Uterus (tissue), 4 donors: ENCODE measurements around the gene SH2D4B. TPM values are rescaled to one million over a fixed set of nuclear protein-coding genes. Genes with fewer than 3 reads are reported as not detected.

Source experiments
- DNase-seq, 2 donors: peaks; one replicate each; pipeline ENCODE4 v3.0.0-alpha.2; 2019 to 2020
- H3K27ac ChIP-seq, 2 donors: fragments of 200-600 bp; sonication (generic); 1 replicate in 1 of 2; 2 replicates in 1 of 2; pipeline ENCODE4 v1.5.1; 2016 to 2018
- H3K27me3 ChIP-seq, 2 donors: fragments of 200-600 bp; sonication (generic); one replicate each; pipeline ENCODE4 v1.5.1; 2018 to 2019; ENCODE audit warnings: control low read depth in 1 of 2
- H3K36me3 ChIP-seq, 2 donors: fragments of 200-600 bp; sonication (generic); one replicate each; pipeline ENCODE4 v1.5.1; 2019; ENCODE audit warnings: control low read depth in 1 of 2
- H3K4me1 ChIP-seq, 2 donors: fragments of 200-600 bp; sonication (generic); one replicate each; pipeline ENCODE4 v1.5.1; 2018 to 2019; ENCODE audit warnings: control low read depth in 1 of 2
- H3K4me3 ChIP-seq, 2 donors: fragments of 200-600 bp; sonication (generic); 1 replicate in 1 of 2; 2 replicates in 1 of 2; pipeline ENCODE4 v1.5.1; 2018 to 2019; ENCODE audit warnings: mild to moderate bottlenecking in 1 of 2
- H3K9me3 ChIP-seq, 2 donors: fragments of 200-600 bp; sonication (generic); one replicate each; pipeline ENCODE4 v1.5.1; 2019; ENCODE audit warnings: control low read depth in 1 of 2
- POLR2A ChIP-seq, 2 donors: fragments of 450-650 bp; IDR thresholded peaks; one replicate each; pipeline ENCODE4 v1.6.1; 2016; ENCODE audit warnings: antibody characterized with exemption in 2 of 2, mild to moderate bottlenecking in 1 of 2, moderate library complexity in 1 of 2
- intact Hi-C: fragments of 100-400 bp; cut with DNase I; formaldehyde crosslinking; loops from one replicate; pipeline ENCODE4 v1.15.1; 2023; ENCODE audit warnings: low total_unique reads
- total RNA-seq, 4 donors: library from RNA; depleted of rRNA in 3 of 4; stranded (reverse); fragments of >200 nt in 3 of 4; gene quantifications; one replicate each; pipeline versions ENCODE4 v1.1.0 to v1.2.4, GENCODE V29; 2014 to 2023
- TF ChIP-seq, protein P1 (sequence below), 4 experiments: fragments of 200-600 bp in 2 of 4; fragments of 450-650 bp in 2 of 4; sonication (generic) in 2 of 4; IDR thresholded peaks; one replicate each; pipeline ENCODE4 v1.5.1; 2016 to 2019; ENCODE audit warnings: antibody characterized with exemption in 4 of 4, mild to moderate bottlenecking in 2 of 4, moderate library complexity in 1 of 4
- donor health status: DM: yes; HTN: yes; CAD: no.

The SH2D4B gene
- total RNA-seq, 4 donors from 2014 or later = 0.40 to 1.4 TPM; not detected in 2

DNA sequence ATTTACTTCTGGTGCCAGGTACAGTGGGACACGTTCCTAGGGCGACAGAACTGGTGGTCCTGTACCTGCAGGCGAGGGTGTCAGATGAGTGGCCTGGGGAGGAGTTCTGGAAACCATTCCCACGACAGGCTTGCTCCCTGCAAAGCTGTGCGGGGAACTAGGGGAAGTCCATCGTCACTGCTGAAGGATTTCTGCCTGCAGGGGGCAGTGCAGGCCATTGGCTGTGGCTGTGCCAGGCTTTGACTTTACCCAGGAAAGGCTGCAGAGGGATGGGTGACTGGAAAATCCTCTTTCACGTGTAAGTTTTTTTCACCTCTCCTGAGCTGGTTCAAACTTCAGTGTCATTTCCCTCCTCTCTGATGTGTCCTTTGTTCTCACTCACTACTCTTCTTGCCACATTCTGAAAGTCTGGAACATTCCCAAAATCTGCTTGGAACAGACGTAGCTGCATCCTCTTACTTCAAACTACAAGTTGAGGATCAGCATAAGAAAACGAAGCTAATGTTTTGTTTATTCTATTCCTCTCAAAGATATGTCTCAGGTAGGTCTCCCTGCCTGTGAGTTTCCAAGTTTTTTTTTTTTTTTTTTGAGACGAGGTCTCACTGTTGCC is 126.5 kb downstream of the SH2D4B start:
- Histone ChIP-seq H3K27me3 (no peaks in the 10 kb centered on the region), H3K27ac (no peak overlapping the region), H3K4me3 (no peak overlapping the region), H3K4me1 (no peaks in the 10 kb centered on the region), H3K9me3 (no peaks in the 10 kb centered on the region), H3K36me3 (no peaks in the 10 kb centered on the region)
- no peak for TF ChIP-seq POLR2A (IDR thresholded peaks at IDR 0.05)
- TF ChIP-seq, protein P1, sequence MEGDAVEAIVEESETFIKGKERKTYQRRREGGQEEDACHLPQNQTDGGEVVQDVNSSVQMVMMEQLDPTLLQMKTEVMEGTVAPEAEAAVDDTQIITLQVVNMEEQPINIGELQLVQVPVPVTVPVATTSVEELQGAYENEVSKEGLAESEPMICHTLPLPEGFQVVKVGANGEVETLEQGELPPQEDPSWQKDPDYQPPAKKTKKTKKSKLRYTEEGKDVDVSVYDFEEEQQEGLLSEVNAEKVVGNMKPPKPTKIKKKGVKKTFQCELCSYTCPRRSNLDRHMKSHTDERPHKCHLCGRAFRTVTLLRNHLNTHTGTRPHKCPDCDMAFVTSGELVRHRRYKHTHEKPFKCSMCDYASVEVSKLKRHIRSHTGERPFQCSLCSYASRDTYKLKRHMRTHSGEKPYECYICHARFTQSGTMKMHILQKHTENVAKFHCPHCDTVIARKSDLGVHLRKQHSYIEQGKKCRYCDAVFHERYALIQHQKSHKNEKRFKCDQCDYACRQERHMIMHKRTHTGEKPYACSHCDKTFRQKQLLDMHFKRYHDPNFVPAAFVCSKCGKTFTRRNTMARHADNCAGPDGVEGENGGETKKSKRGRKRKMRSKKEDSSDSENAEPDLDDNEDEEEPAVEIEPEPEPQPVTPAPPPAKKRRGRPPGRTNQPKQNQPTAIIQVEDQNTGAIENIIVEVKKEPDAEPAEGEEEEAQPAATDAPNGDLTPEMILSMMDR (IDR thresholded peaks at IDR 0.05) = peak; percentile 61 to 70 (median 66)
- DNase-seq = peak; percentile 65 to 68
- intact Hi-C loops = no loop called here

DNA sequence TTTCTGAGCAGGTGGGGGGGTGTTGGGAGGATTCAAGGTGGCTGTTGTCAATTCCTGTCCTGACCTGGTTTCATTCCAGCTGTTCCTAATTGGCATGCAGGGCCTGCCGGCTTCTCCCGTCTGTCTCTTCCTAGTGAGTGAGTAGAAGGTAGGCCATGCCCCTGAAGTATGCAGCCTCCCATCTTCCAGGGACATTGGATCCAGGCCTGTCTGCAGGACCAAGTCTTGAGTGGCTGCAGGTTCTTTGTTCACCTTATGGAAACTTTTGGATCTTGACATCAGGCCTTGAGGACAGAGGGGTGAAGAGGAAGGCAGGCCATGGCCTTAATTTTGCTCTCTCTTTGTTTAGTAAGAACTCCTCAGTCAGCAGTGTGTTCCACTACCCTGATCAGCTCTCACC is 131.8 kb downstream of the SH2D4B start:
- TF ChIP-seq, protein P1 (IDR thresholded peaks at IDR 0.05) = no peak
- TF ChIP-seq POLR2A (IDR thresholded peaks at IDR 0.05) = no peak
- H3K36me3 ChIP-seq = no peaks in the 10 kb centered on the region
- intact Hi-C loops = no loop called here

DNA sequence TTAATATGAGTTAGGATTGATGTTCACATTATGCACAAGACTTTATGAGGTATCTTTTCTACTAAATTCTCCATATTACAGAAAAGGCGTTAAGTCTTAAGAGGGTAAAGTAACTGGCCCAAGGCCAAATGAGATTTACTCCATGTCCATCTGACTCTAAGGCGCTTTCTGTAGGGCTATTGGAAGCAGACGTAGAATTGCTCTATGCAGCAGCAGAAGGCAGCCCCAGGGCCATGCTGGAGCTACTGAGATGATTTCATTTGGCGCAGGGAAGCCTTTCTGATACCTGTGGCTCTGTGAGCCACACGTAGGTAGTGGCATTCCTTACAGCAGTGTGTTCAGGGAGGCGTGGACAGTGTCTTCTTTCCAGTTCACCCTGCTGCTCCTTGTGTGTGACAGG is 133.1 kb downstream of the SH2D4B start:
- Histone ChIP-seq H3K27ac (no peak overlapping the region), H3K36me3 (no peaks in the 10 kb centered on the region), H3K27me3 (no peaks in the 10 kb centered on the region), H3K4me3 (no peak overlapping the region), H3K9me3 (no peaks in the 10 kb centered on the region), H3K4me1 (no peaks in the 10 kb centered on the region)
- intact Hi-C loops = no loop called here
- DNase-seq = no peak
- TF ChIP-seq POLR2A (IDR thresholded peaks at IDR 0.05) = no peak
- TF ChIP-seq, protein P1 (IDR thresholded peaks at IDR 0.05) = no peak

More for the DNA sequence above, 131.8 kb downstream of the SH2D4B start:
- no peaks in the 10 kb centered on the region for H3K9me3 ChIP-seq
- H3K27ac ChIP-seq = no peak overlapping the region
- H3K4me1 ChIP-seq = no peaks in the 10 kb centered on the region
- no peaks in the 10 kb centered on the region for H3K27me3 ChIP-seq
- DNase-seq = no peak
- no peak overlapping the region for H3K4me3 ChIP-seq

DNA sequence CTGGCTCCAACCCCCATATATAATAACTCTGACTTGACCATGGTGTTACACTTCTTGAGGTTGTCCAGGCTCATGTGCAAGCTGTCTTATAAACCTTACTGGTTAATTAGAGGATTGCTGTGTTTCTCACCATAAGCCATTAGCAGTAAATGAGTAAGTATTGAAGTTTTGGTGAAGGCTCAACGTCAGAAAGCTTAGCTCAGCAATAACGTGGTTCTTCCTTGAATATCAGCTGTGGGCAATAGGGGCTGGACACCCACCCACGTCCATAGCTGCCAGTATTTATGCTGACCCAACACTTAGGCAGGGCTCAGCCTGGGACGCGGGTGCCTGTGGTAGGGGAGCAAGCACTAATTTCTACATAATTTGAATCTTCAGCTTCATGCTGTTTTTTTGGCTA is 134.1 kb downstream of the SH2D4B start:
- Histone ChIP-seq H3K4me1 (no peaks in the 10 kb centered on the region), H3K27ac (no peak overlapping the region), H3K4me3 (no peak overlapping the region), H3K9me3 (no peaks in the 10 kb centered on the region), H3K36me3 (no peaks in the 10 kb centered on the region), H3K27me3 (no peaks in the 10 kb centered on the region)
- intact Hi-C loops = no loop called here
- TF ChIP-seq, protein P1 (IDR thresholded peaks at IDR 0.05) = no peak
- TF ChIP-seq POLR2A (IDR thresholded peaks at IDR 0.05) = no peak
- DNase-seq = no peak

DNA sequence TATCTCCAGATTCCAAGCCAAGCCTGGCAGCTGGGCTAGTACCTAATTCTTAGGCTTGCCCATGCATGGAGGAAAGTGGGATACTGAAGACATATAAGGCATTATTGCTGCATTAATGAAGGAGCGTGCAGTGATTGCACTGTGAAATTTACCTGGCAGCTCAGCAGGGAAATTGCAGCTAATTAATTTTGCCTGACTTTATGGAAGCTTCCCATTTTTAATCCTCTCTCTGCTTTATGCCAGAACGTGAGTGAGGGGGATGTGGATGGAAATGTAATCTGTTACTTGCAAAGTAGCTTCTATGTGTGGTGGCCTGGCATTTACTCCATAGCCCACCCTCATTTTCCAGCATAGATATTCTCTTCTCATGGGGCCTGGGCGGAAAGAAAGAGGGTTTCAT is 134.9 kb downstream of the SH2D4B start:
- Histone ChIP-seq H3K27me3 (no peaks in the 10 kb centered on the region), H3K4me3 (no peak overlapping the region), H3K36me3 (no peaks in the 10 kb centered on the region), H3K4me1 (no peaks in the 10 kb centered on the region), H3K9me3 (no peaks in the 10 kb centered on the region), H3K27ac (no peak overlapping the region)
- intact Hi-C loops = no loop called here
- DNase-seq = no peak
- TF ChIP-seq, protein P1 (IDR thresholded peaks at IDR 0.05) = no peak
- TF ChIP-seq POLR2A (IDR thresholded peaks at IDR 0.05) = no peak
